GM18508 (cell line): ENCODE data around the gene MFSD1.

Experiments used
- ATAC-seq: cut with Tn5 transposase; IDR thresholded peaks from one replicate; pipeline ENCODE4 v1.9.1; 2021; ENCODE audit warnings: moderate number of reproducible peaks; ENCODE audit not compliant: insufficient read depth, unreplicated experiment

Gene MFSD1

GRCh38 chr3:158808697-158809096 lies 6.8 kb downstream of the MFSD1 start:
- no peak for ATAC-seq

DNA sequence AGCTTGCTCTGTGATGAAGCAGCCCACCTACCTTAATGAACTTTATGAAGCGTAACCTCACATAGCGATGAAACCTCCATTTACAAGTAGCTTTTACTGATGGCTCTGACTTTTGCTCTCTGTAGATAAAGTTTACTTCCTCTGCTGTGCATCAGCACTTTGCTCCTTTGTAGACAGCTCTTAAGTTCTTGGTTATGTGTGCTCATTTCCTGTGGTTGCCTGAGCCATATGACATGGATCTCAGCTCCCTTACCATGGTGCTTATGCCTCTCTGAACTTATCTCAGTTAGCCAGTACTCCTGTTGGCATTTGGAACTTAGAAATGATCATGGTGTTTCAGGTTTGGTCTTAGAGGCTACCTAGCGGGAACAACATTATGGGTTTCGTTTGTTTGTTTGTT lies 7.8 kb downstream of the MFSD1 start:
- ATAC-seq = no peak

- no peak for ATAC-seq
Observed at GRCh38 chr3:158810823-158811724, 9.2 kb downstream of the MFSD1 start.

DNA sequence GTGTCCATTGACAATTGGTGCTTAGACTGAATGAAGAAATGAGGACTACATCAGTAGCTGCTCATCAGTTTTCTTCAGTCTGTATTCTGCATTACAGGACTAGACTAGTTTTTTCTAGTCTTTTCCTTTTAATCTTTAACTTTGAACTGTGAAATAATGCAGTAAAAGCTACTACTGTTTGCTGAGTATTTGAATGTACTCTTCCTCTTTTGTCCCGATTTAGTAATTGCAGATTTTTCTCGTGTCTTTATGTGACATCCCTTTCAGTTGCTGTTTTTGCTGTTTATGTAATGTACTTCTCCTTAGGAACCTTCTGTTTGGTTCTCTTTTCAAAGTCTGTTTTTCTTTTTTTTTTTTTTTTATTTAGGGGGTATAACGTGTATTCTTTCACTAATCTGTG lies 17.4 kb downstream of the MFSD1 start:
- no peak for ATAC-seq

- no peak for ATAC-seq
Observed at GRCh38 chr3:158820521-158820920, 18.7 kb downstream of the MFSD1 start.

GRCh38 chr3:158821847-158822246 lies 20.0 kb downstream of the MFSD1 start:
- no peak for ATAC-seq

- ATAC-seq = no peak
Observed at GRCh38 chr3:158823426-158823825, 21.6 kb downstream of the MFSD1 start.

DNA sequence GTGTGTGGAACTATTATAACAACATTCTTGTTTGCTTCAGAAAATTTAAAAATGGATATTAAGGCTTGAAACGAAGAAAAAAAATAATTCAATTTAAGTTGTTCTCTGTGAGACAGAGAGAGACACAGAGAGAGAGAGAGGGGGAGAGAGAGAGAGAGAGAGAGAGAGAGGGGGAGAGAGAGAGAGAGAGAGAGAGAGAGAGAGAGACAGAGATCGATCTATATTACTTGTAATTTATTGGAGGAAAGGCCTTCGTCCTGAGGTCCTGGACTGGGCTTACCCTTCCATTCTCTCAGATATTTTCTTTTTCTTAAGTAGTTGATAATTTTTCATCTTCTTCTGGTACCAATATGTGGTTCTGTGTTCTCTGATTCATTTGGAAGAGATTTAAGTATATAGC lies 25.9 kb downstream of the MFSD1 start:
- no peak for ATAC-seq

GRCh38 chr3:158830391-158830790 lies 28.5 kb downstream of the MFSD1 start:
- ATAC-seq = no peak

- ATAC-seq = no peak
Observed at GRCh38 chr3:158831861-158832260, 30.0 kb downstream of the MFSD1 start.

- ATAC-seq = no peak
Observed at GRCh38 chr3:158835631-158836030, 33.8 kb downstream of the MFSD1 start.

GRCh38 chr3:158836312-158836711 lies 34.5 kb downstream of the MFSD1 start:
- ATAC-seq = no peak

DNA sequence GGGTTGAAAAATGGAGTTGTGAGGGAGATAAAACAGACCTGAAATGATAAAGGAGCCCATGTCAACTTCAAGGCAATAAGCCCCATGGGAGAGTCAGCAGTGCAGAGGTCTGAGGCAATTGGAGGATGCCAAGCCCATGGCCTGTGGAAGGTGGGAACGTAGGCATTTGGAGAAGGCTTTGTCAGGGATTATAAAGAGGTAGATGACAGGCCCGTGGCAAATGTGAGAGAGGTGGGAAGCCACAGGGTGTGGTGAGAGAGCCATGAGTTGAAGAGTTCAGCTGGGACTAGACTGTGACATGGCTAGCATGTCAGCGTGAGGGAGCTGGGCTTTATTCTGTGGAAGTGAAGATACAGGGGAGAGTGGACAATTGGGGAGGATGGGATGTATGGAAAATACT lies 35.4 kb downstream of the MFSD1 start:
- no peak for ATAC-seq

- no peak for ATAC-seq
Observed at GRCh38 chr3:158839966-158840365, 38.1 kb downstream of the MFSD1 start.

DNA sequence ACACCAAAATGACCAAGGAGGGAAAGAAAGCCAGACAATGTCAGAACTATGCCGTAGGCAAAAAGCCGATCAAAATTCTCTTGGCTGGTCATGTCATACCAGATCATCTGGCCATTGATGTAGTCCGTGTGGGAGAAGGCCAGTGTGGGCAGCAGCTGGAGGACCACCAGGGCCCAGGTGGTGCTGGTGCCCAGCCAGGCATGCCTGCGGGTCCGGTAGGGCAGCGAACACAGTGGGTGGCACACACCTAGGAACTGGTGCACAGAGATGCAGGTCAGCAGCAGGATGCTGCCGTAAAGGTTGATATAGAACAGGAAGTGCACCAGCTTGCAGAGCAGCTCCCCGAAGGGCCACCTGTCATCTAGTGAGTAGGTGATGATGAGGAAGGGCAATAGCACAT lies 39.5 kb downstream of the MFSD1 start:
- no peak for ATAC-seq

- no peak for ATAC-seq
Observed at GRCh38 chr3:158842976-158843375, 41.1 kb downstream of the MFSD1 start.

DNA sequence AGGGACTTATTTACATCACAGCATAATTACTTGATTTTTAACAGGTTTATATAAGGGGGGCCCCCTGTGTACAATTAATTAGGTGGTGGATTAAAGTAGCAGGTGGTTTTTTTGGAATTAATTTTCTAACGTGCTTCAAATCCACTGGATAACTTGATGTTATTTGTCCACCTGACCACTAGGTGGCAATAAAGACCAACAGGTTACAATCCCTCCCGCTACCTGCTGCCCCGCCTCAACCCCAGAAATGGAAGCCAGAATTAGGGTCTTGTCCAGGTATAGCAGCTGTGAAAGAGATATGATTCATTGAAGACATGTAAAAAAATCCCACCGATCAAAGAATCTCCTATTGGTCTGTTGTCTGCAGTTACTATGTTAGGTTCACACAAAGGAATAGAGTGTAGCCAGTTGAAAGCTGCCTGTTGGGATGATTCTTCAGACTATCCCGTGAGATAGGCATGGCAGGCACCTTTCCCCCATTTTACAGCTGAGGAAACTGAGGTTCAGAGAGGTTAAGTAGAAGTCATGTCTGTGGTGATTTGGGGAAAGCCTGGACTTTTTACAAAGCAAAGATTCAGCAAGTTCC lies 44.0 kb downstream of the MFSD1 start:
- peak; percentile 31 for ATAC-seq

GRCh38 chr3:158846803-158847451 lies 45.1 kb downstream of the MFSD1 start:
- ATAC-seq = peak; percentile 94

- peak; percentile 20 for ATAC-seq
Observed at GRCh38 chr3:158847452-158847821, 45.6 kb downstream of the MFSD1 start.

GRCh38 chr3:158847885-158848284 lies 46.0 kb downstream of the MFSD1 start:
- no peak for ATAC-seq

- no peak for ATAC-seq
Observed at GRCh38 chr3:158849757-158850156, 47.9 kb downstream of the MFSD1 start.
